HFFc6 (cell line): ENCODE data around the gene TRIM63. TPM values are rescaled to one million over a fixed set of nuclear protein-coding genes. Genes with fewer than 3 reads are reported as not detected.
A peak's percentile ranks its signal among the peaks of the same experiment; 100 is the strongest.

Experiments
- DNase-seq: peaks from one replicate; pipeline ENCODE4 v3.0.0-alpha.2; 2018
- H3K27ac Mint-ChIP-seq: 2 replicates; pipeline ENCODE4 v1.8.0; 2020; ENCODE audit warnings: mild to moderate bottlenecking, mixed read lengths
- H3K27me3 Mint-ChIP-seq: 2 replicates; pipeline ENCODE4 v1.8.0; 2021; ENCODE audit warnings: mild to moderate bottlenecking, moderate library complexity, mixed read lengths; ENCODE audit not compliant: insufficient read depth
- H3K36me3 Mint-ChIP-seq: 2 replicates; pipeline ENCODE4 v1.8.0; 2021; ENCODE audit warnings: low read depth, mixed read lengths
- H3K4me1 Mint-ChIP-seq: 2 replicates; pipeline ENCODE4 v1.8.0; 2020; ENCODE audit warnings: low read depth, mixed read lengths
- H3K4me3 Mint-ChIP-seq: 2 replicates; pipeline ENCODE4 v1.8.0; 2020; ENCODE audit warnings: mild to moderate bottlenecking, moderate library complexity, mixed read lengths
- H3K9me3 Mint-ChIP-seq: 2 replicates; pipeline ENCODE4 v1.8.0; 2020; ENCODE audit warnings: mild to moderate bottlenecking, mixed read lengths
- CTCF ChIP-seq: fragments of 200-600 bp; sonication (generic); IDR thresholded peaks from 2 replicates; pipeline ENCODE4 v1.5.0; 2021; ENCODE audit warnings: antibody characterized with exemption, mild to moderate bottlenecking
- total RNA-seq, 6 experiments: library from RNA; stranded (reverse); fragmentation: NEBNext Ultra II Directional; extraction: Animal tissue kit (Norgen Biotek cat#: 25700); gene quantifications; 2 replicates in 1 of 6; 3 replicates in 5 of 6; pipeline ENCODE4 v1.2.3, GENCODE V29; 2021

Gene TRIM63
- total RNA-seq, 6 experiments from 2014 or later, result not detected

- peaks cover 15% of the 10 kb centered on the region for H3K4me1 Mint-ChIP-seq
- DNase-seq, result peak; percentile 48
These were observed 15.8 kb upstream of the TRIM63 start for GRCh38 chr1:26083208-26083607.

GRCh38 chr1:26082020-26082350 lies 14.6 kb upstream of the TRIM63 start:
- Mint-ChIP-seq H3K27ac (no peak overlapping the region), H3K9me3 (no peaks in the 10 kb centered on the region), H3K36me3 (no peaks in the 10 kb centered on the region), H3K4me3 (no peak overlapping the region), H3K4me1 (peaks cover 15% of the 10 kb centered on the region), H3K27me3 (peaks cover 40% of the 10 kb centered on the region)
- DNase-seq, result no peak
- no peak for TF ChIP-seq CTCF

More at GRCh38 chr1:26083208-26083607, 15.8 kb upstream of the TRIM63 start:
- Mint-ChIP-seq H3K36me3 (no peaks in the 10 kb centered on the region), H3K27ac (no peak overlapping the region), H3K27me3 (peaks cover 34% of the 10 kb centered on the region), H3K4me3 (no peak overlapping the region), H3K9me3 (no peaks in the 10 kb centered on the region)
- no peak for TF ChIP-seq CTCF

GRCh38 chr1:26081267-26082019 lies 14.0 kb upstream of the TRIM63 start:
- H3K27ac Mint-ChIP-seq, result no peak overlapping the region
- DNase-seq, result no peak

GRCh38 chr1:26079960-26080814 lies 12.8 kb upstream of the TRIM63 start:
- Mint-ChIP-seq H3K27ac (no peak overlapping the region), H3K27me3 (peaks cover 41% of the 10 kb centered on the region), H3K4me3 (no peak overlapping the region), H3K36me3 (no peaks in the 10 kb centered on the region), H3K4me1 (peaks cover 15% of the 10 kb centered on the region), H3K9me3 (no peaks in the 10 kb centered on the region)
- TF ChIP-seq CTCF, result no peak
- no peak for DNase-seq

More at GRCh38 chr1:26081267-26082019, 14.0 kb upstream of the TRIM63 start:
- Mint-ChIP-seq H3K36me3 (no peaks in the 10 kb centered on the region), H3K4me3 (no peak overlapping the region), H3K4me1 (peaks cover 15% of the 10 kb centered on the region), H3K9me3 (no peaks in the 10 kb centered on the region), H3K27me3 (peaks cover 45% of the 10 kb centered on the region)
- TF ChIP-seq CTCF, result no peak

GRCh38 chr1:26079178-26079563 lies 11.7 kb upstream of the TRIM63 start:
- Mint-ChIP-seq H3K27ac (no peak overlapping the region), H3K4me3 (no peak overlapping the region), H3K9me3 (no peaks in the 10 kb centered on the region), H3K36me3 (no peaks in the 10 kb centered on the region), H3K27me3 (peaks cover 41% of the 10 kb centered on the region), H3K4me1 (peaks cover 11% of the 10 kb centered on the region)
- TF ChIP-seq CTCF, result no peak
- DNase-seq, result no peak
